NT2/D1 (cell line): Measurements from ENCODE around the gene CELSR1.

Source experiments
- SUZ12 ChIP-seq: IDR thresholded peaks from 2 replicates; pipeline ENCODE4 v1.6.1; 2011; ENCODE audit not compliant: insufficient read length, insufficient read depth; ENCODE audit errors: extremely low read depth
- YY1 ChIP-seq: IDR thresholded peaks from 2 replicates; pipeline ENCODE4 v1.6.1; 2011; ENCODE audit not compliant: insufficient read length, insufficient read depth
- ZNF274 ChIP-seq: IDR thresholded peaks from 2 replicates; pipeline ENCODE4 v1.6.1; 2011; ENCODE audit warnings: mild to moderate bottlenecking, low read depth, low read length

DNA sequence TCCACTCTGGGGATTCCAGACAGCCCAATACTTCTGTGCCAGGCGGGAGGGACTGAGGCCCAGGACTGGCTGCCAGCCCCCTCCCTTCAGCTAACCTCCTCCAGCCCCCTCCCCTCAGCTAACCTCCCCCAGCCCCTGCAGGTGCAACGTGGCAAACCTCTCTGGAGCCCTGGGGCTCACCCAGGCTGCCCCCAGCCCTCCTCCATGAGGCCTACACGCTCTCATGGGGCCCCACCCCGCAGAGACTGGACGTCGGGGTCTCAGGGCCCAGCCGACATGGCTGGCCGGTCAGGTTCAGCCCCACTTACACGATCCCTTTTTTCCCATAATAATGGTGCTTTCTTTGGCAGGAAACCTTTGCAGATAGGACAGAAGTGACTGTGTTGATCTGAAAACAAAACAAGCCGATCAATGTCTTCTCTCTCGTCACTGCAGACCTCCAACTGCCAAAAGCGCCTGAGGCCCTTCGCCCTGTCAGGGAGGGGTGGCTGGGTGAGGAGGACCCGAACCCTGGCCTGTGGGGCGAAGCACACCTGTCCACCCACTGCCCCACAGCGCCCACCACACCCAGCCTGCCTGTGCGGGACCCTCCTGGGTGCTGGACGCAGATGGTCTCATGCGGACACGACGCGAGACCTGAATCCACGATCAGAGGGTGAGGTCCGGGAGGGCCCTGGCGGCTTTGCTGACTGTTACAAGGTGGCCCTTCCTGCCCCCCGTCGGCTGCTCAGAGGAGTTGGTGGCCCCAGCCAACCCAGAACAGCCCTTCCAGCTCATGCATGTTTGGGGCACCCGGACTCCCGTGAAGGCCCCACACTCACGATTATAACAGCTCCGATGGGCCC lies 168.3 kb downstream of the CELSR1 start:
- TF ChIP-seq ZNF274 (no peak), YY1 (no peak), SUZ12 (no peak)
